ENCODE data around the gene FBXW7.
"Not testable (repeated sequence)": the region's sequence is repeated elsewhere in the genome, so short reads cannot be mapped to it uniquely, and the experiment has no call there.

Gene FBXW7

GRCh38 chr4:152544533-152544932 lies 8.6 kb upstream of the FBXW7 start:
- not testable (repeated sequence) for FAIRE-seq

- no peak for FAIRE-seq
These were observed 5.0 kb upstream of the FBXW7 start for GRCh38 chr4:152540941-152541340.

GRCh38 chr4:152540293-152540674 lies 4.4 kb upstream of the FBXW7 start:
- no peak for FAIRE-seq

- no peak for FAIRE-seq
These were observed 3.8 kb upstream of the FBXW7 start for GRCh38 chr4:152539556-152540292.

- FAIRE-seq, result no peak
These were observed 2.0 kb upstream of the FBXW7 start for GRCh38 chr4:152537881-152538280.

- FAIRE-seq, result no peak
These were observed 772 bp upstream of the FBXW7 start for GRCh38 chr4:152536545-152537182.

GRCh38 chr4:152535360-152535902 lies 461 bp downstream of the FBXW7 start:
- FAIRE-seq, result no peak

GRCh38 chr4:152534541-152535359 lies 1.1 kb downstream of the FBXW7 start:
- no peak for FAIRE-seq

- FAIRE-seq, result no peak
These were observed 4.4 kb downstream of the FBXW7 start for GRCh38 chr4:152531479-152531878.

- no peak for FAIRE-seq
These were observed 5.3 kb downstream of the FBXW7 start for GRCh38 chr4:152530600-152530999.

GRCh38 chr4:152529880-152530279 lies 6.0 kb downstream of the FBXW7 start:
- FAIRE-seq, result peak; percentile 23

GRCh38 chr4:152528060-152528459 lies 7.8 kb downstream of the FBXW7 start:
- FAIRE-seq, result no peak

- no peak for FAIRE-seq
These were observed 10.0 kb downstream of the FBXW7 start for GRCh38 chr4:152525878-152526277.

- no peak for FAIRE-seq
These were observed 11.5 kb downstream of the FBXW7 start for GRCh38 chr4:152524427-152524826.

- FAIRE-seq, result no peak
These were observed 12.2 kb downstream of the FBXW7 start for GRCh38 chr4:152523731-152524130.

- no peak for FAIRE-seq
These were observed 13.1 kb downstream of the FBXW7 start for GRCh38 chr4:152522754-152523153.

GRCh38 chr4:152522245-152522644 lies 13.6 kb downstream of the FBXW7 start:
- FAIRE-seq, result no peak

- FAIRE-seq, result no peak
These were observed 19.7 kb downstream of the FBXW7 start for GRCh38 chr4:152516156-152516555.

GRCh38 chr4:152515678-152516077 lies 20.2 kb downstream of the FBXW7 start:
- no peak for FAIRE-seq

- no peak for FAIRE-seq
These were observed 21.5 kb downstream of the FBXW7 start for GRCh38 chr4:152514356-152514755.

GRCh38 chr4:152513078-152513477 lies 22.8 kb downstream of the FBXW7 start:
- no peak for FAIRE-seq

GRCh38 chr4:152512483-152512882 lies 23.4 kb downstream of the FBXW7 start:
- FAIRE-seq, result no peak

GRCh38 chr4:152510349-152511147 lies 25.3 kb downstream of the FBXW7 start:
- FAIRE-seq, result no peak
